ENCODE results near the gene PLEKHG1.

The PLEKHG1 gene

GRCh38 chr6:150575836-150576235 is 23.8 kb upstream of the PLEKHG1 start:
- H3K4me3 ChIP-seq (ENCODE audit: low read depth, low read length), result no peak overlapping the region
- in situ Hi-C loops (cut with HindIII; ENCODE audit: low sequenced_read_pairs), result no loop called here
- no peak for TF ChIP-seq CTCF (IDR thresholded peaks at IDR 0.05; ENCODE audit: low read depth, low read length)
- no peak for DNase-seq (ENCODE audit: low read depth, low spot score)

- TF ChIP-seq CTCF (IDR thresholded peaks at IDR 0.05; ENCODE audit: low read depth, low read length), result no peak
Measured at GRCh38 chr6:150576651-150577226, 22.9 kb upstream of the PLEKHG1 start.

GRCh38 chr6:150579611-150580010 is 20.1 kb upstream of the PLEKHG1 start:
- in situ Hi-C loops (cut with HindIII; ENCODE audit: low sequenced_read_pairs), result no loop called here
- H3K4me3 ChIP-seq (ENCODE audit: low read depth, low read length), result no peak overlapping the region
- TF ChIP-seq CTCF (IDR thresholded peaks at IDR 0.05; ENCODE audit: low read depth, low read length), result no peak
- DNase-seq (ENCODE audit: low read depth, low spot score), result no peak

More at GRCh38 chr6:150576651-150577226, 22.9 kb upstream of the PLEKHG1 start:
- no peak for DNase-seq (ENCODE audit: low read depth, low spot score)
- in situ Hi-C loops (cut with HindIII; ENCODE audit: low sequenced_read_pairs), result no loop called here
- H3K4me3 ChIP-seq (ENCODE audit: low read depth, low read length), result no peak overlapping the region

- no peak overlapping the region for H3K4me3 ChIP-seq (ENCODE audit: low read depth, low read length)
- no peak for TF ChIP-seq CTCF (IDR thresholded peaks at IDR 0.05; ENCODE audit: low read depth, low read length)
- in situ Hi-C loops (cut with HindIII; ENCODE audit: low sequenced_read_pairs), result no loop called here
- no peak for DNase-seq (ENCODE audit: low read depth, low spot score)
Measured at GRCh38 chr6:150580489-150580888, 19.2 kb upstream of the PLEKHG1 start.

- TF ChIP-seq CTCF (IDR thresholded peaks at IDR 0.05; ENCODE audit: low read depth, low read length), result no peak
Measured at GRCh38 chr6:150584065-150584464, 15.6 kb upstream of the PLEKHG1 start.

GRCh38 chr6:150584596-150584995 is 15.1 kb upstream of the PLEKHG1 start:
- no peak overlapping the region for H3K4me3 ChIP-seq (ENCODE audit: low read depth, low read length)
- DNase-seq (ENCODE audit: low read depth, low spot score), result no peak
- in situ Hi-C loops (cut with HindIII; ENCODE audit: low sequenced_read_pairs), result no loop called here
- TF ChIP-seq CTCF (IDR thresholded peaks at IDR 0.05; ENCODE audit: low read depth, low read length), result no peak

More at GRCh38 chr6:150584065-150584464, 15.6 kb upstream of the PLEKHG1 start:
- DNase-seq (ENCODE audit: low read depth, low spot score), result no peak
- in situ Hi-C loops (cut with HindIII; ENCODE audit: low sequenced_read_pairs), result no loop called here
- H3K4me3 ChIP-seq (ENCODE audit: low read depth, low read length), result no peak overlapping the region

Measured in astrocyte of the spinal cord (primary cell).